K562 (cell line): ENCODE measurements around the gene ITPR1. TPM values are rescaled to one million over a fixed set of nuclear protein-coding genes. Genes with fewer than 3 reads are reported as not detected.

Source experiments
- CUX1 ChIP-seq: fragments of 200-800 bp; sonication (Bioruptor generic); IDR thresholded peaks from 2 replicates; pipeline ENCODE4 v1.6.1; 2016; ENCODE audit warnings: missing genetic modification characterization, missing compliant biosample characterization
- CXXC5 ChIP-seq: fragments of 250-450 bp; sonication (Bioruptor Pico); IDR thresholded peaks from 2 replicates; pipeline ENCODE4 v1.8.0; 2022; ENCODE audit warnings: inconsistent platforms, mild to moderate bottlenecking, moderate library complexity
- EWSR1 ChIP-seq: fragments of 450-650 bp; IDR thresholded peaks from 2 replicates; pipeline ENCODE4 v1.6.1; 2018; ENCODE audit warnings: borderline replicate concordance, mild to moderate bottlenecking, low read depth, moderate library complexity; ENCODE audit not compliant: partially characterized antibody
- HMBOX1 ChIP-seq: sonication (generic); IDR thresholded peaks from 2 replicates; pipeline ENCODE4 v1.6.1; 2016
- KAT2B ChIP-seq: IDR thresholded peaks from one replicate; pipeline ENCODE4 v1.6.1; 2012; ENCODE audit warnings: low read depth, mild to moderate bottlenecking, control low read depth, inconsistent platforms, low read length, moderate library complexity
- L3MBTL2 ChIP-seq: fragments of 450-650 bp; IDR thresholded peaks from 2 replicates; pipeline ENCODE4 v1.6.1; 2016; ENCODE audit warnings: mild to moderate bottlenecking, moderate library complexity
- MYBL2 ChIP-seq, 2 experiments: fragments of 450-650 bp in 1 of 2; sonication (generic) in 1 of 2; formaldehyde crosslinking in 1 of 2; IDR thresholded peaks; 2 replicates each; pipeline versions ENCODE4 v1.6.1 to v1.8.1; 2017 to 2022; ENCODE audit warnings: borderline replicate concordance in 1 of 2, inconsistent platforms in 1 of 2, low read depth in 1 of 2, mild to moderate bottlenecking in 1 of 2, missing genetic modification reagents in 1 of 2, moderate library complexity in 1 of 2
- NFRKB ChIP-seq: fragments of 450-650 bp; IDR thresholded peaks from 2 replicates; pipeline ENCODE4 v1.6.1; 2016; ENCODE audit warnings: low read depth
- NR1H2 ChIP-seq: sonication (generic); formaldehyde crosslinking; IDR thresholded peaks from 2 replicates; pipeline ENCODE4 v1.4.0; 2020; ENCODE audit warnings: mild to moderate bottlenecking, missing genetic modification reagents
- ZNF507 ChIP-seq: conservative IDR thresholded peaks from 2 replicates; pipeline ENCODE4 v1.6.1; 2017; ENCODE audit warnings: missing genetic modification characterization, missing compliant biosample characterization
- polyA plus RNA-seq, 8 experiments: library from polyadenylated mRNA; depleted of rRNA in 4 of 8; stranded (reverse) in 5 of 8; unstranded in 3 of 8; fragments of >200 nt; fragmentation: Nextera tagmentation in 2 of 8; fragmentation: Illumina TruSeq in 1 of 8; extraction: Ambion mirVana in 2 of 8; extraction: Trizol in 1 of 8; gene quantifications; 2 replicates each; pipeline versions ENCODE4 v1.2.1 to v1.2.3, GENCODE V29; 2011 to 2014; ENCODE audit warnings: inconsistent platforms in 1 of 8, missing spikeins in 1 of 8
- total RNA-seq, 7 experiments: library from RNA; depleted of rRNA in 6 of 7; stranded (reverse); fragments of >200 nt in 6 of 7; fragmentation: Illumina TruSeq in 2 of 7; extraction: Trizol in 2 of 7; gene quantifications; 2 replicates each; pipeline versions ENCODE4 v1.2.1 to v1.2.3, GENCODE V29; 2011 to 2021; ENCODE audit warnings: low replicate concordance in 1 of 7

Gene ITPR1
- total and polyA plus RNA-seq, 9 of the 15 experiments (the other 6 are each of a cell fraction or from before 2014, with no cell fraction given): 22.4 to 40.0 (median 27.4) TPM

GRCh38 chr3:4816306-4816705 lies 323.2 kb downstream of the ITPR1 start (continued):
- TF ChIP-seq MYBL2 (IDR thresholded peaks at IDR 0.05; ENCODE audit: low read depth): no peak
- TF ChIP-seq MYBL2 (CRISPR knock-in tag; IDR thresholded peaks at IDR 0.05; ENCODE audit: borderline replicate concordance): no peak
- TF ChIP-seq CUX1 (CRISPR knock-in tag): no peak
- TF ChIP-seq ZNF507 (tag): no peak
- 0 out of 2 replicates have a peak, but pooled peaks have one; percentile 49 for TF ChIP-seq L3MBTL2
- no peak for TF ChIP-seq NR1H2
- TF ChIP-seq HMBOX1: 0 out of 2 replicates have a peak, but pooled peaks have one; percentile 16
- no peak for TF ChIP-seq KAT2B
- TF ChIP-seq CXXC5 (CRISPR knock-in tag): 0 out of 2 replicates have a peak, but pooled peaks have one; percentile 5
- no peak for TF ChIP-seq EWSR1
- 0 out of 2 replicates have a peak, but pooled peaks have one; percentile 54 for TF ChIP-seq NFRKB
